Suppressor macrophage treated with lipopolysaccharide for 4 hours (primary cell): ENCODE measurements around the gene SLC19A3.
"Not testable (repeated sequence)": the region's sequence is repeated elsewhere in the genome, so short reads cannot be mapped to it uniquely, and the experiment has no call there.

Experiments used
- DNase-seq: peaks from one replicate; pipeline ENCODE4 v3.0.0-alpha.2; 2020

SLC19A3 gene

DNA sequence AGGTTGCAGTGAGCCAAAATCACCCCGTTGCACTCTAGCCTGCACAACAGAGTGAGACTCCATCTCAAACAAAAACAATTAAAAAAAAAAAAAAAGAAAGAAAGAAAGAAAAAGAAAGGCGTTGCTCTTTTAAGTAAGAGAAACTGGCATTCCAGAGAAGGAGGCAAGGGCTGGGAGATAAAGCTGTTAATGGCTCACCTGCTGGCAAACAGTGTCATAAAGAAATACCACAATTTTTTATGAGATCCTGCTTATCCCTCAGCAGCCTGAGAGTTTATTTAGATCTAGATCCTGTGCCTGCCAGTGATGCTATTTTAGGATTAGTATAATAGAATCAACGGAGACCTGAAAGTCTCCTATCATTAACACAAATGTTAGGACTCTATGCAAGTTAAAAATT is 16.3 kb downstream of the SLC19A3 start:
- no peak for DNase-seq

GRCh38 chr2:227696990-227697679 is 20.7 kb downstream of the SLC19A3 start:
- peak; percentile 12 for DNase-seq

DNA sequence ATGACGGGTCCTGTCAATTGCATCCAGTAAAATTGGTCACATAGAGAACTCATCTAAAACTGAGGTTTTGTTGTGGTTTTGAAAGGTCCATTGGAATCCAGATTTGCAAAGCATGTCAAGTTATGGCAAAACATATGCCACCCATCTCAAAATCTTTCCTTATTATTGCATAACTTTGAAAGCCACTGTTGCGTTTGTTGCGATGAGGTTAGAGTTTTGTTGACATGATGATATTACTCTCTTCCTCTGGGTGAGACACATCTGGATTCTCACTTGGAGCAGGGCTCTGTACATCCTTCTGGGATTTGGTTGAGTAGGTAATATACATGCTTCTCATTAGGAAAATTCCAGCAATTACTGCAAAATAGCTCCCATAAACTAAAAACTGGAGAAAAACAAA is 30.6 kb downstream of the SLC19A3 start:
- DNase-seq: no peak

GRCh38 chr2:227684258-227684657 is 33.6 kb downstream of the SLC19A3 start:
- DNase-seq: no peak

DNA sequence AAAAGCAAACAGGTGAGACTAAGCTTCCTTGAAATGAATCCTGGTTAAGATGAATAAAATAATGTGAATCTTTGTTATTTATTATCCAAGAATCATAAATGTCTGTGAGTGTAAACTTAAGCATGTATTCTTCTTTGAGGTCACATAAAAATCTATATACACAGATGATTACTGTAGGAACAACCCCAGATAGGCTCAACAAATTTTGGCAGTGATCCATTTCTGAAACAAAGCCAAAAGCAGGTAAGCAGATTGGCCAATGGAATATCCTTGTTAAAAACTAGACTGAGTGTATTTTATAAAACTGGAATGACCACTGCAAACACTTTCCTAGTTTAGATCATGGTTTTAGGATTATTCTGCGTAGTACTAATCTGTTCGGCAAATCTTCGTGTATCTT is 39.9 kb downstream of the SLC19A3 start:
- DNase-seq: no peak

- DNase-seq: no peak
These were observed 43.3 kb downstream of the SLC19A3 start for GRCh38 chr2:227674485-227674884.

DNA sequence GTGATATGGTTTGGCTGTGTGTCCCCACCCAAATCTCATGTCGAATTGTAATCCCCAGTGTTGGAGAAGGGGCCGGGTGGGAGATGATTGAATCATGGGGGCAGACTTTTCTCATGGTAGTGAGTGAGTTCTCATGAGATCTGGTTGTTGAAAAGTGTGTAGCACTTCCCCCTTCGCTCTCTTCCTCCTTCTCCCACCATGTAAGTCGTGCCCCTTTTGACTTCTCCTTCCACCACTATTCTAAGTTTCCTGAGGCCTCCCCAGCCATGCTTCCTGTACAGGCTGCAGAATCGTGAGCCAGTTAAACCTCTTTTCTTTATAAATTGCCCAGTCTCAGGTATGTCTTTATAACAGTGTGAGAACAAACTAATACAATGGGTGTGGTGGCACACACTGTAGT is 44.2 kb downstream of the SLC19A3 start:
- not testable (repeated sequence) for DNase-seq

GRCh38 chr2:227671170-227671905 is 46.5 kb downstream of the SLC19A3 start:
- DNase-seq: no peak

DNA sequence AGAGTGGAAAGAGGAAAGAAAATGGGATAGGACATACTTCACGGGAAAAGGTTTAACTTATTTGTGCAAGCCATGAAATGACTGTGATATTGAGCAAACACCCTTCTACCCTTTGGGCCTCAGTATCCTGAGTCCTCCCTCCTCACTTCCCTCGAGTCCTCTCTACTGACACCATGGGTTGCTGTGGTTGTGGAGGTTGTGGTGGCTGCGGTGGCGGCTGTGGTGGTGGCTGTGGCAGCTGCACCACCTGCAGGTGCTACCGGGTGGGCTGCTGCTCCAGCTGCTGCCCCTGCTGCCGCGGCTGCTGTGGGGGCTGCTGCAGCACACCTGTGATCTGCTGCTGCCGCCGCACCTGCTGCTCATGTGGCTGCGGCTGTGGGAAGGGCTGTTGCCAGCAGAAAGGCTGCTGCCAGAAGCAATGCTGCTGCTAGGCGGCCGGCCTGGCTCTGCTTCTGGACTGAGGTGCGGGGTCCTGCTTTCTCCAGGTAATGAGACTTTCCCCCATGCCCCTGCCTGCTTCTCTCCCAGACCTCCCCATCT is 51.1 kb downstream of the SLC19A3 start, which contains the start of gene SCYGR5:
TSS of gene SCYGR5 (plus strand) at position 174 of the 540 bp plus-strand sequence. CDS start at position 174, 0 bp downstream.
- not testable (repeated sequence) for DNase-seq

DNA sequence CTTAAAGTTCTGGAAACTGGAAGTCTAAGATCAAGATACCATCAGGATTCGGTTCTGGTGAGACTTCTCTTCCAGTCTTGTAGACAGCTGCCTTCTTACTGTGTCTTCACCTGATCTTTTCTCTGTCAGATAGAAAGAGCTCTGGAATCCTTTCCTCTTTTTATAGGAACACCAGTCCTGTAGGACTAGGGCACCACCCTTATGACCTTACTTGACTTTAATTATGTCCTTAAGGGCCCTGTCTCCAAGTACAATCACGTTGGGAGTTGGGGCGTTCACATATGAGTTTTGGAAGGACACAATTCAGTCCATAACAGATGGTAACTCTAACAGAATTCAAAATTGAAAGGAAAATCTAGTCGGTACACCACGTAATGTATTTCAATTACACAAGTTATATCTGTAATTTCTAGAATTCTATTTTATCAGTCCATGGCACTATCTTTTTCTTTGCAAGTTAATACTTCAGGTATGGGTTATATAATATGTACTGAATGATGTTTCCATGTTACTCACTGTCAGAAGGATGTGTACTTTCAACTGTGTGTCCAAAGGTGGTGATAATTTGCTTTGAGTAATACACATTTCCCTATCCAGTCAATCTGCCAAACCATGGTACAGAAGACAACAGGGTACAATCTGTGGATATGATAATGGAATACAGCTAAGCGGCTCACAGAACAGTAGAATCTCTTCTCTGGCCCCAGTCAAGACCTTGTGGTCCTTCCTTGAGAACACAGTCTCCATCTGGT is 52.5 kb downstream of the SLC19A3 start:
- no peak for DNase-seq

DNA sequence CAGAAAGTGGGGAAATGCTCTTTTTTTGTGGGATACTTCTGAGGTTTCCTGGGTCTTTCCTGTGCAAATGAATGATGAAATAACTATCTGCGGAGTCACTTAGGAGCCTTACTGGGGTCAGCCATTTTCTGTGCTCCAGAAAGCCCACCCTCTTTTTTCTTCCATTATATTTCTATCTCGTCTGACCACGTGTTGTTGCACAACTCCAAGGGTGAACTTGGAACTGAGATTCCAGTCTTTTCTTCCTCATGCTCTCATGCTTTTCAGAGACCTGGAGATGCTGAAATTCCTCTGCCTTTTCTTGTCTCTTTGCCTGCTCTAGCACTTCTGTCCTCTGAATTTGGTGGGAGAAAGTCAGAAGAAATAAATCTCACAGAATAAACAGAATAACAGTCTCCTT is 56.0 kb downstream of the SLC19A3 start:
- DNase-seq: no peak

DNA sequence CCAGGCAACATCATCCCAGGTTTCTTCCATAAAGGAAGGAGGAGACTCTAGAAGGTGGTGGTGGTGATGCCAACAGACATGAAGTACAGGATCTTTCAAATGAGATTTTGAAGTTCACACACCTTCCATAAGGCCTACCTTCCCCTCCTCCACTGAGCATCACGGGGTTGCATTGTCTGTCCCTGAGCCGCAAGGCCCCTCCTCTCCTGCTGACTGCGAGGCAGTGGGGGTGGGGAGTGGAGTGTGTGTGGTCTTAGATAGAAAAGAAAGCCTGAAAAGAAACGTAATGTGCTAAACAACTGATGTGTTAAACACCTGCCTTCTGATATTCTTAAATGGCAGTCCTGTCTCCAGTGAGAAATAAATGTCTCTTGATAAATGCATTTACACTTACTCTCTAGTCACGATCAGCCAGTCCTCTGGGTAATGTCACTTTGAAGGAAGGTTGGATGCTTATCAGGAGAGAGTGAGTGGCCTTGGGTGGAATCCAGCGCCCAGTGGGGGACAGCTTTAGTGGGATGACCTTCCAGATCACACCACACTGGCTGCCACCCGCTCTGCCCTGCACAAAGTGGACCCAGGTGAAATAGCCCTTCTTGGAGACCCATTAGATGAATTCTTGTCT is 56.7 kb downstream of the SLC19A3 start:
- no peak for DNase-seq

DNA sequence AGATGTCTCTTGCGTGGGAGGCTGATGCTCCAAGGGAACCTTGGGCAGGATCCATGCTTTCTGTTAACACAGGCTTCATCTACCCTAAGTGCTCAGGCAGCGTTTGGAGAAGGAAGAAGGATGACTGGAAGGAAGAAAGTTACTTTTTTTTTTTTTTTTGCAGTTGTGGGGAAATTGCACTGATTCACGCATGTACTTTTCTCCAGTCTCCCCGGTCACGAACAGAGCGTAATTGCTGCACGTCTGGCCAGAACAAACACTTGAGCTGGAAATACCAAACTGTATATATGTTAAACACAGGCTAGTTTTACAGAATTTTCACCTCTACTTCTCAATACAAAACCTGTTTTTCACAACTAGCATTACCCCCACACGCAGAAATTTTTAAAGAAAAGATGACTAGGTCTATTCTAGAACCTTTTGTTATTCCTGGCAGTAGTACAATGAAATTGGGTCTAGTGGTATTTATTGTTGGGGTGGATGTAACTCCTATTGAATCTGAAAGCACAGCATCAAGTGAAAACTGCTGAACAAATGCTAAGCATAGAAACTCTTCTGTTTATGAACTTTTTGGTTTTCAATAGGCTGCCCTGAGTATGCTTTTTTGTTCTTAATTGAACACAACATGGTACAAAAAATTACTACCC is 60.5 kb downstream of the SLC19A3 start:
- DNase-seq: peak; percentile 20

DNA sequence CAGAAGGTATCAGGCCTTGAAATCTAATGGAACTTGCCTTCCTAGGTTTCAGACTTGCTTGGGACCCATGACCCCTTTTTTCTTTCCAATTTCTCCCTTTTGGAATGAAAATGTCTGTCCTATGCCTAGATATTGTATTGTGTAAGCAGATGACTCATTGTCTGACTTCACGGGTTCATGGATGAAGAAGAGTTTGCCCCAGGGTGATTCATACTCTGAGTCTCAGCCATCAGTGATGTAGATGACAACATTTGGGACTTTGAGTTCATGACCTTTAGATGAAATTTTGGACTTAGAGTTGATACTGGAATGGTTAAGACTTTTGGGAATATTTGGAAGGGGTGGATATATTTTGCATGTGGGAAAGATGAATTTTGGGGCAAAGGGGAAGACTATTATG is 62.4 kb downstream of the SLC19A3 start:
- peak; percentile 91 for DNase-seq

DNA sequence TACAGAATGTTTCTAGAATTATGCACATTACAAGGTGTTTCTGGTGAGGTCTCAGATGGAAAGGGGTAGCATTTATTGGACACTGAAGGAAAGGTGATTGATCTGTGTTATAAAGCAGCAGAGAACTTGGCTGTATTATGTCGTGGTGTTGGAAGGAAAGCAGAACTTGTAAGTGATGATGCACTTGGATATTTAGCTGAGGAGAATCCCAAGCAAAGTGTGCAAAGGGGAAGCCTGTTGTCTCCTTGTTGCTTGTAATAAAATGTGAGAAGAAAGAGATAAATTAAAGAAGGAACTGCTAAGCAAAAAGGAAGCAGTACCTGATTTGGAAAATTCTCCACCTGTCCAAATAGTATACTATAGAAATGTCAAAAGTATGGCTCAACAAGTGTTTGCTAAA is 63.4 kb downstream of the SLC19A3 start:
- no peak for DNase-seq

DNA sequence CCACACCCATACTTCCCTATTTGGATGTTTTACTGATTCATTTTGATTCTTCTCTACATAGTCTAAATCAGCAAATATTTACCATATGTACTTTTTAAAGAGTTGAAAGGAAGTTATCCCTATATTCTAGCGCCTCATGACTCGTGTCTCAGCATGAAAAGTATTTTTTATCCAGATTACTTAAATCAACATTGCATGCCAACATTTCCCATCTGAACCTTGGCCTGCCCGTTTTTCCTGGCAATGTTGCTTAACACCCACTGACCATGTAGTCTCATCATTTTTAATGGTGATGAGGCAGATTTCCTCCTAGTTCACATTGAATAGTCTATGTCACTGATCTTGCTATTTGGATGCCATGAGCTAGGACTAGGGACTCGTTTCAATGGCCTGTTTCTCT is 64.4 kb downstream of the SLC19A3 start:
- DNase-seq: peak; percentile 68

DNA sequence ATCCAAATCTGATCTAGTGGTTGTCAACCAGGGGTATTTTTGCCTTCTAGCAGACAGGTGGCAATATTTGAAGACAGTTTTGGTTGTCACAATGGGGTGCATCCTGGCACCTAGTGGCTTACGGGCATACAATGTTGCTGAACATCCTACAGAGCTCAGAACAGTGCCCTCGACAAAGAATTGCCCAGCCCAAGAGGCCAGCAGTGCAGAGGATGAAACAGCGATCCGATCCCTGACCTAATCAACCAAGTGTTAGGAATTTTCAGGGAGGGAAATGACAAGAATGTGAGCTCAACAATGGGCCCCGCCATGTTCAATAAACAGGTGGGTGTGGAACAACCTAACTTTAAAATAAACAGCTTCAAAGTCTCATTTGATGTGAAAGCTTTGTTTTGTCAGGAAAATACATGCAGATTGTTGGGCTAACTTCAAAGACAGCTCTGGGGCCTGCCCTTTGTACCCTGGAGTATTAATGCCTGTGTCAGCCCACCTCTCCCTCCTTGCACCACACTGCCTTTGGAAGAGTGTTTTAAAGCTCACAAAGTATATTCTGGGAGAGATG is 73.8 kb downstream of the SLC19A3 start:
- no peak for DNase-seq

- no peak for DNase-seq
These were observed 75.2 kb downstream of the SLC19A3 start for GRCh38 chr2:227642656-227643055.

DNA sequence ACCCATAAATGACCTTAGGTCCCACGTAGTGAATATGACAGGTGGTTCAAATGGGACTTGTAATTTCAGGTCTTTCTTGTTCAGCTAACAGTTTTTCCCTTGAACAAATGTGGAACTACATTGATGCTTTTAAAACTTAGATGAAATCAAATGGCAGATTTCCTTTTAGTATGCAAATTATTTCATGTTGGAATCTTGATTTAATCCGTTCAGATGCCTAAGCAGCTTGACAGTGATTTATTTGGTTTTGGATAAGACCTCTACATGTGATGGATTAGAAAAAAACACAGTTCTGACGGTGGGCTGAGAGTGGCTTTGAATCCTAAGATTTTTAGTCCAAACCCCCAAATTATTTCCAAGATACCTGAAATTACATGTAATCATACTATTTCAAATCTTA is 83.6 kb downstream of the SLC19A3 start:
- no peak for DNase-seq
